ENCODE measurements around the gene LYPD6. TPM values are rescaled to one million over a fixed set of nuclear protein-coding genes. Genes with fewer than 3 reads are reported as not detected.

LYPD6 gene
- total and polyA plus RNA-seq, 2 donors (not counting 1 experiment from before 2014, with no cell fraction given): not detected

GRCh38 chr2:149513461-149513860, 183.1 kb downstream of the LYPD6 start:
- Histone ChIP-seq H3K9ac (ENCODE audit: low read length) (no peak overlapping the region), H2AFZ (ENCODE audit: insufficient read depth, low read depth, low read length, poor library complexity, severe bottlenecking) (no peak overlapping the region), H3K27ac (ENCODE audit: low read length in 2 of 2) (no peak overlapping the region), H3K9me3 (ENCODE audit: control extremely low read depth in 1 of 3, control insufficient read depth in 2 of 3, insufficient read depth in 1 of 3, low read length in 2 of 3) (no peaks in the 10 kb centered on the region), H3K4me2 (replicated peaks; ENCODE audit: low read depth, low read length, poor library complexity, severe bottlenecking) (no peak overlapping the region), H3K27me3 (replicated peaks in 1 of 4; ENCODE audit: control extremely low read depth in 1 of 4, control insufficient read depth in 3 of 4, insufficient read depth in 4 of 4, low read length in 3 of 4) (peaks cover 0 to 9% (median 2%) of the 10 kb centered on the region in 4 experiments), H3K4me1 (ENCODE audit: control insufficient read depth in 2 of 2, insufficient read depth in 2 of 2, low read length in 2 of 2) (no peaks in the 10 kb centered on the region), H4K20me1 (ENCODE audit: control insufficient read depth, insufficient read depth, low read length, poor library complexity, severe bottlenecking) (no peaks in the 10 kb centered on the region), H3K4me3 (ENCODE audit: control extremely low read depth in 1 of 5, extremely low read depth in 1 of 5, insufficient read depth in 1 of 5, low read depth in 2 of 5, low read length in 4 of 5) (no peak overlapping the region), H3K79me2 (ENCODE audit: control insufficient read depth, insufficient read depth, low read length) (no peaks in the 10 kb centered on the region), H3K36me3 (replicated peaks in 1 of 2; ENCODE audit: control extremely low read depth in 1 of 2, control insufficient read depth in 1 of 2, extremely low read depth in 1 of 2, insufficient read depth in 2 of 2, low read length in 1 of 2) (no peaks in the 10 kb centered on the region)
- Mint-ChIP-seq H3K9me3 (ENCODE audit: insufficient read depth) (no peaks in the 10 kb centered on the region), H3K4me1 (no peaks in the 10 kb centered on the region), H3K27me3 (peaks cover 9% of the 10 kb centered on the region), H3K4me3 (no peak overlapping the region), H3K27ac (no peak overlapping the region)
- CTCF ChIA-PET: no interaction called here
- WGBS (ENCODE audit: insufficient coverage): no CpG with 5 or more reads among the region's 1 CpG
- TF ChIP-seq CTCF (IDR thresholded peaks at IDR 0.05) (no peak), EZH2 (IDR thresholded peaks at IDR 0.05; ENCODE audit: borderline replicate concordance, insufficient read depth, low read depth, low read length, poor library complexity, severe bottlenecking) (no peak)
- POLR2A ChIA-PET: no interaction called here
- ATAC-seq (ENCODE audit: low read depth) (no peak), DNase-seq (no peak)
- intact Hi-C loops (cut with micrococcal nuclease): no loop called here
